Fibroblast of peridontal ligament (primary cell): ENCODE results near the gene COMMD3.
"Not testable (repeated sequence)": the region's sequence is repeated elsewhere in the genome, so short reads cannot be mapped to it uniquely, and the experiment has no call there.

Experiments
- DNase-seq: peaks from one replicate; pipeline ENCODE4 v3.0.0-alpha.2; 2010; ENCODE audit errors: extremely low read depth

The COMMD3 gene

GRCh38 chr10:22338931-22339330, 22.7 kb downstream of the COMMD3 start:
- DNase-seq, result no peak

- DNase-seq, result no peak
Observed at GRCh38 chr10:22339761-22340328, 23.7 kb downstream of the COMMD3 start.

GRCh38 chr10:22340329-22341189, 24.4 kb downstream of the COMMD3 start:
- DNase-seq, result peak; percentile 94

GRCh38 chr10:22341190-22341925, 25.2 kb downstream of the COMMD3 start:
- peak; percentile 57 for DNase-seq

- no peak for DNase-seq
Observed at GRCh38 chr10:22341926-22342196, 25.7 kb downstream of the COMMD3 start.

GRCh38 chr10:22342421-22342820, 26.2 kb downstream of the COMMD3 start:
- no peak for DNase-seq

- no peak for DNase-seq
Observed at GRCh38 chr10:22343731-22344130, 27.5 kb downstream of the COMMD3 start.

GRCh38 chr10:22344249-22344648, 28.1 kb downstream of the COMMD3 start:
- no peak for DNase-seq

- DNase-seq, result no peak
Observed at GRCh38 chr10:22344781-22345300, 28.7 kb downstream of the COMMD3 start.

GRCh38 chr10:22345301-22346095, 29.3 kb downstream of the COMMD3 start, which contains the start of gene SPAG6:
Gene SPAG6 (plus strand): TSS chr10:22345496. CDS start chr10:22345612, 116 bp downstream.
- no peak for DNase-seq

GRCh38 chr10:22346096-22346661, 30.0 kb downstream of the COMMD3 start:
- no peak for DNase-seq

- DNase-seq, result no peak
Observed at GRCh38 chr10:22349755-22350154, 33.6 kb downstream of the COMMD3 start.

- no peak for DNase-seq
Observed at GRCh38 chr10:22351131-22351703, 35.0 kb downstream of the COMMD3 start.

- no peak for DNase-seq
Observed at GRCh38 chr10:22356324-22356873, 40.2 kb downstream of the COMMD3 start.

GRCh38 chr10:22357770-22358169, 41.6 kb downstream of the COMMD3 start:
- not testable (repeated sequence) for DNase-seq

- DNase-seq, result no peak
Observed at GRCh38 chr10:22363305-22363704, 47.1 kb downstream of the COMMD3 start.

GRCh38 chr10:22364407-22365140, 48.4 kb downstream of the COMMD3 start:
- no peak for DNase-seq

- DNase-seq, result no peak
Observed at GRCh38 chr10:22365233-22365632, 49.0 kb downstream of the COMMD3 start.

GRCh38 chr10:22365644-22366434, 49.7 kb downstream of the COMMD3 start:
- DNase-seq, result peak; percentile 63
